ENCODE results near the gene CTF1.
"Not testable (repeated sequence)": the region's sequence is repeated elsewhere in the genome, so short reads cannot be mapped to it uniquely, and the experiment has no call there.

The CTF1 gene

GRCh38 chr16:30930160-30930571, 33.8 kb downstream of the CTF1 start:
- no peak for DNase-seq (ENCODE audit: low read depth in 2 of 2)

DNA sequence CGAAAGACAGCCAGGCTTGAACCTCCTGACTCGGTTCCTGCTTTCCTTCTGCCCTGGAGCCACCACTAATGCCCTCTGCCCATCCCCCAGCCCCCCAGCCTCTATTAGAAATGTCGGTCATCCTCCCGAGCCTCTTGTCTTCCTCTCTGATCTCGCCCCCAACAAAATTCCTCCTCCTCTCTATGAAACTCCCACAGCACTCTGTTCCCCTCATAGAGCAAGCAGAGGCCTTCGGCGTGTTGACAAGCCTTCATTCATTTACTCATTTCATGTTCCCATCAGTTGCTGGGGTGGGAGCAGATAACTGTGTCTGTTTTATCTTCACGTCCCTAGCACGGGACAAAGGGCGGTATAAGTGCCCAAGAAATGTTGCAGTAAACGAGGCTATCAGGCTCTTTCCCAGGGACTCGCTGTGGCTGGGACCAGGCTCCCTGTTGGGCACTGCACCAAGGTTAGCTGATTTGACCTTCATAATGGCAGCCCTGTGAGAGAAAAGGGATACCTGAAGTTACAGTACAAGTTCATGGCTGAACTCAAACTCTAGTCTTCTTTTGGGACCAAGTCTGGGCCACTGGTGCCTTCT, 34.7 kb downstream of the CTF1 start:
- DNase-seq (ENCODE audit: low read depth in 2 of 2) = no peak

DNA sequence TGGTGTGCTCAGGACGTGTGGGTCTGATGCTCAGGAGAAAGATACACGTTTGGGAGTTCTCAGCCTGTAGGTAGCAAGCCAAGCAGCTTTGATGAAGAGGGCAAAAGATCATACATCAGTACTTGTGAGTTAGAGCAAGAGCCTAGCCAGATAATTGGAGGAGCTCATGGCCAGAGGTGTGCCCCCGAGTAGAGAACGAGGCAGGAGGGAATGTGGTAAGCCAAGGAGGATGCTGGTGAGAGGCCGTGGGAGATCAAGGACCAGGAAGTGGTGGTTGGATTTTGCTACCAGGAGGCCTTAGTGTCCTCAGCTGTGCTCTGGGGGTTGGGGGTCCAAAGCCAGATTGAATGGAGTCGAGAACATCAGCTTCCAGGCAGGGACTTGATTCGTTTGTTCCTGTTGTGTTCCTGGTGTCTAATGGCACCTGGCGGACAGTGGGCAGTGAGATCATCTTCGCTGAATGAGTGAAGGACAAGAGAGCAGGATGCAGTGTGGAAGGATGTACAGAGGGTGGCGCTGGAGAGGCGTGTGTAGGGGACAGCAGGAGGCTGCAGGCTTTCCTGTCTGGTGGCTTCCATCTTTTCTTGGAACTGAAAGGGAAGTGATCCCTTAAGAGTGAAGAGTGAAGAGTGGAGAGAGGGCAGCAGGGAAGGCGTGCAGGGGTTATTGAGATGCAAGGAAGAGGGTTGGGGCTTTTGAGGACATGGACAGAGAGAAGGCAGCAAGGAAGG, 38.6 kb downstream of the CTF1 start:
- DNase-seq (ENCODE audit: low read depth in 2 of 2) = no peak

DNA sequence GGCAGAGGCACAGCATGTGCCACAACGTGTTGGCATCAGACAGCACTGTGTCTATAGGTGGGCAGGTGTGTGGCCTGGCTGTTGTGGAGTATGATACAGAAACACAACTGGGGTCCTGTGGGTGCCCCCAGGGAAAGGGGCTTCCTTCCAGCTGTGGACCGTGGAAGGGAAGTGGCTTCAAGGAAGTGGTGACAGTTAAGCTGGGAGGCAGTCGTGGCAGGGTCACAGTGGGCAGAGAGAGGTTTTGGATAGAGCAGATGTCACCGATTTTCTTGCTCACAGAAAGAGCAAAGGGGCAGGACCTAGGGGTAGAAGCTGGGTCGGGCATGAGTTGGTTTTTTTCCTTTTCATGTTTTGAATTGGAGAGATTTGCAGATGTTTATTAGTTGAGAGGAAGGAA, 41.3 kb downstream of the CTF1 start:
- DNase-seq (ENCODE audit: low read depth in 2 of 2) = no peak

DNA sequence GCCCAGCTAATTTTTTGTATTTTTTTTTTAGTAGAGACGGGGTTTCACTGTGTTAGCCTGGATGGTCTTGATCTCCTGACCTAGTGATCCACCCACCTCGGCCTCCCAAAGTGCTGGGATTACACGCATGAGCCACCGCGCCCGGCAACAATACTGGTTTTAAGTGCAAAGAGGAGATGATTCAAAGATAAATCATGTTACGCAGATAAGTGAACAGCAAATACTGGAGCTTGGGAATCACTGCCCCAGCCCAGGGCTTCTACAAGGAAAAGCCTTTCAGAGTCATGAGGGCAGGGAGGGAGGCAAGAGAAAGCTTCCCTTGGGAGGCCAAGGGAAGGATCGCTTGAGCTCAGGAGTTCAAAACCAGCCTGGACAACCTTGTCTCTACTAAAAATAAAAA, 43.2 kb downstream of the CTF1 start:
- not testable (repeated sequence) for DNase-seq (ENCODE audit: low read depth in 2 of 2)

DNA sequence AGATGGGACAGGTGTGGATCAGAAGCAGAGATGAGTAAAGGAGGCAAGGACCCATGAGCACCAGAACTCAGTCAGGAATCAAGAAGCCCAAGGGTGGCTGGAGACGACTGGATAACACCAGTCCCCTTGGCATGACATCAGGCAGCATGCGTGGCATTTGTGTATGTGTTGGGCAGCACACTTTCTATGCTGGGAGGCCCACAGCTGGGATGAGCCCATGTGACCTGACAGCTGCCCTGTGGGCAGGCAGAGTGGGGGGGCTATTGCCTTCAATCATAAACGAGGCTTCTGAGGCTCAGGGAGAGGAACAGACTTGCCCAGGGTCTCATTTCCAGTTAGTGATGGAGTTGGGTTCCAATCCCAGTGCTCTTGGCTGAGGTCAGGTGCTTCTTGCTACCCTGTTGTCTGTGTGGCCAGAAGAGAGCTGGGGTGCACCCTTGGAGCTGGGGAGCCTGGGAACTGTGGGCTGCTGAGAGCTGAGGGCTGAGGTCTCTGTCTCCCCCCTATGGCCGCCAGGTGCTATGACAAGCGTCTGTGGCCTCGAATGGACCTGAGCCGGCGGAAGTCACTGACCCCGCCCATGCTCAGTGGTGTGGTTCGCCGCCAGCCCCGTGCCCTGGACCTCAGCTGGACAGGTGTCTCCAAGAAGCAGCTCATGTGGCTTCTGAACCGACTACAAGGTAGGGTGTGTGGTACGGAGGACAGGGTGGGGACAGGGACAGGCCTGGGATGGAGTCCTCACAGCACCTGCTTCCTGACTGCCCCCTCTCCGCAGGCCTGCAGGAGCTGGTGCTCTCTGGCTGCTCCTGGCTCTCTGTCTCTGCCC, 45.4 kb downstream of the CTF1 start:
- no peak for DNase-seq (ENCODE audit: low read depth in 2 of 2)

DNA sequence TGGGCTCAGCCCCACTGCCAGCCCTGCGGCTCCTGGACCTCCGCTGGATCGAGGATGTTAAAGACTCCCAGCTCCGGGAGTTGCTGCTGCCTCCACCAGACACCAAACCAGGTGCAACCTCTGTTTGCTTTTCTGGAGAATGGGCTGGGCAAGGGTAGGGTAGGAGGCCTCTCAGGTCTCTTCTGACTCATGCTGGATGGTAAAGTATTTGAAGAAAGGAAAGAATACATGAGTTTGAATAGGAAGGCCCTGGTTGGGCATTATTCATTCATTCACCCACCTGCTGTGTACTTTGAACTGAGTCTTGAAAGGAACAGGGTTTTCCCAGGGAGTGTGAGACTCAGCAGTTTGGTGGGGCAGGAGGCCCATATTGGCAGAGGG, 46.0 kb downstream of the CTF1 start:
- DNase-seq (ENCODE audit: low read depth in 2 of 2) = no peak

- DNase-seq (ENCODE audit: low read depth in 2 of 2) = no peak
Measured at GRCh38 chr16:30944352-30944751, 47.9 kb downstream of the CTF1 start.

DNA sequence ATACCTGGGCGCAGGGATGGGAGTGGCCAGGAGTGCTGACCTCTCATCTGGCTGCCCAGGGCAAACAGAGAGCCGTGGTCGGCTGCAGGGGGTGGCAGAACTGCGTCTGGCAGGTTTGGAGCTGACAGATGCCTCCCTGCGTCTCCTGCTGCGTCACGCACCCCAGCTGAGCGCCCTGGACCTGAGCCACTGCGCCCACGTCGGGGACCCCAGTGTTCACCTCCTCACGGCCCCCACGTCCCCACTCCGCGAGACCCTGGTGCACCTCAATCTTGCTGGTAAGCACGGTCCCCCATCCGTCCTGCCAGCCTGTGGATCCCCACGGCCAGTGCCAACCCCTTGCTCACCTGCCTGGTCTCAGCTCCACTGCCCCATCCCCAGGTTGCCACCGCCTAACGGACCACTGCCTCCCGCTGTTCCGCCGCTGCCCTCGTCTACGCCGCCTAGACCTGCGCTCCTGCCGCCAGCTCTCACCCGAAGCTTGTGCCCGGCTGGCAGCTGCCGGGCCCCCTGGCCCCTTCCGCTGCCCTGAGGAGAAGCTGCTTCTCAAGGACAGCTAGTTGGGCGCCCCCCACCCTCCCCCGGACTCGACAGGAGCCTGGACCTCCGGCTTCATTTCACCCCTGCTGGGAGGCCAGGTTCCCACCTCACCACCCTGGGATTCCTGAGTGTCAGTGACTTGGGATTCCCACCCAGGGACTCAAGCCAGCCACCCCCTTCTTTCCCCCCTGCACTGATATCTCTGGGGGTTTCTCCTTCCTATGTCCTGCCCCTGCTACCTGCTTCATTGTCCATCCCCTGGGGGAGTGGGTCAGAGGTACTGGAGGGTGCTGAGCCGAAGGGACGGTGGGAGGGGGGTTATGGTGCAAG, 50.5 kb downstream of the CTF1 start:
- no peak for DNase-seq (ENCODE audit: low read depth in 2 of 2)

- DNase-seq (ENCODE audit: low read depth in 2 of 2) = no peak
Measured at GRCh38 chr16:30947541-30947858, 51.1 kb downstream of the CTF1 start.

DNA sequence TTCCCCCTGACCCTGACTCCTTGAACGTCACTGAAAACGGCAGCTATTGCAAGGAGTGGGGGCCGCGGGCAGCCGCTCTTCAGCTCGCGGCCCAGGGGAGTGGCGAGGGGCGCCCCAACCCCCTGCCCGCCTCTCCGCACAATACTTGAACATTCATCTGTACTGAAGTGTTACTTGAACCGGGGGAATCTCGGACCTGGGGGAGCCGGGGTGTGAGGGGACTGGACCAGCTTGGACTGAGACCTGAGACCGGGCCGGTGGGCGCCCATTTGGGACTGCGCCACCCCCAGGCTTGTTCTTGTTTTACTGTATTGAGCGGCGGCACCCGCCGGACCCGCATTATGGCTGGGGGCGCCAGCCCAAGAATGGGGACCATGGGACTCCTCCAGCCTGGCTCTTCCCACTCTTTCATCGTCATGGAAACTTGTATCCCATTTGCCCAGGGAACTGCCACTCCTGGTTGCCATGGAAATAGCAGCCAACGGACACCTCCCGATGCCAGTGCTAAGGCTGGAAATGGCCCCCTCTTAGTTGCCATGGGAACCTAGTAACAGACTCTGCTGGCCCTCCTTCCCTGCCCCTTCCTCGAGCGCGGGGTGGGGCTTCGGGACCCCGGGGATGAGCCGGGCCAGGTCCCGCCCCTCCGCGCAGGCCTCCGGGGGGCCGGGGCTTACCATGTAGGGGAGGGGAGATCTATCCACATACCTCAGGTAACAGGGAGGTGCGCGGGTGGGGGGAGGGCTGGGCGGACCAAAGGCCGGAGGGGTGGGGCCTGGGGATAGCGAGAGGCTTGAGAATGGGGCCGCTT, 51.6 kb downstream of the CTF1 start:
- DNase-seq (ENCODE audit: low read depth in 2 of 2) = no peak

- no peak for DNase-seq (ENCODE audit: low read depth in 2 of 2)
Measured at GRCh38 chr16:30948667-30949649, 52.5 kb downstream of the CTF1 start, which contains the start of gene ORAI3. ORAI3 (plus strand) TSS chr16:30949068; CDS start chr16:30949290, 222 bp downstream.

GRCh38 chr16:30949650-30950515, 53.5 kb downstream of the CTF1 start:
- no peak for DNase-seq (ENCODE audit: low read depth in 2 of 2)

DNA sequence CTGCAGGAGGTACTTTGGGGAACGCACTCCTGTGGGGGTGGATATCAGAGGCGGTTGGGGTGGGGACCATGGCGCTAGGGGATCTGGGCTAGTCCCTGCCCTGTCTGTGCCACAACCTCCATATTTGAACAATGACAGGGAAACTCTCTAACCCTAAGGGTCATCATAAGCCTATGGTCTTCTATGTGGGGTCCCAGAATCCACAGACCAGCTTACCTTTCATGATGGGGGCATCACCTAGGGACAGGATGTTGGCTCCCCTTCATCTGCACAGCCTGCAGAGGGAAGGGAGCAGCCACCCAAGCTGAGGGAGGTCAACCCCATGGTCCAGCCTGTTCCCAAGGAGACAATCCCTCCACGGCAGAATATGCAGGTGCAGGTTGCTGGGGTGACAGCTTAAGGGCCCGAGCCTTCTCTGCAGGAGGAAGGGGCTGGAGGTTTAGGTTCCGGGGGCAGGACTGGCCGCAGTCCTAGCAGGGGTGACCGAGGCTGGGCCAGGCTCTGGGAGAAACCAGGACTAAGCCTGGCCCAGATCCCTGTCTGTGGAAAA, 54.2 kb downstream of the CTF1 start:
- no peak for DNase-seq (ENCODE audit: low read depth in 2 of 2)

GRCh38 chr16:30951193-30951592, 54.8 kb downstream of the CTF1 start:
- no peak for DNase-seq (ENCODE audit: low read depth in 2 of 2)

DNA sequence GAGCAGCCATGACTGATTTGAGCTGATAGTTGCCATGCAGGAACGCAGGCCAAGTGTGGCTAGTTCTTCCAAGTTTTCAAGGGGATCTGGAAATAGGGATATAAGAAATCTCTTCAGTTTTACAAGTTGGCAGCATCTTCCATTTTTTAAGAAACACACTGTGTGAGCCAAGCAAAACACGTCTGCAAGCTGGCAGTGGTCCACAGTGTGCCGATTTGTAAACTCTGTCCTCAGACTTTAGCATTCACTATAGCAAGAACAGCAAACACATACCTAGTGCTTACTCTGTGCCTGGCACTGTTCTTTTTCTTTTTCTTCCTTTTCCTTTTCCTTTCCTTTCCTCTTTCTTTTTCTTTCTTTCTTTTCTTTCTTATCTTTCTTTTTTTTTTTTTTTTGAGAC, 55.3 kb downstream of the CTF1 start:
- DNase-seq (ENCODE audit: low read depth in 2 of 2) = no peak

- no peak for DNase-seq (ENCODE audit: low read depth in 2 of 2)
Measured at GRCh38 chr16:30953111-30953510, 56.7 kb downstream of the CTF1 start.
